ENCODE measurements around the gene PGBD5. TPM values are rescaled to one million over a fixed set of nuclear protein-coding genes. Genes with fewer than 3 reads are reported as not detected.

PGBD5 gene
- total RNA-seq, 1 donor from 2014 or later, result 2.0 TPM

GRCh38 chr1:230330157-230330556 lies 96.0 kb downstream of the PGBD5 start:
- DNase-seq (ENCODE audit: low spot score), result no peak
- TF ChIP-seq, protein P1, sequence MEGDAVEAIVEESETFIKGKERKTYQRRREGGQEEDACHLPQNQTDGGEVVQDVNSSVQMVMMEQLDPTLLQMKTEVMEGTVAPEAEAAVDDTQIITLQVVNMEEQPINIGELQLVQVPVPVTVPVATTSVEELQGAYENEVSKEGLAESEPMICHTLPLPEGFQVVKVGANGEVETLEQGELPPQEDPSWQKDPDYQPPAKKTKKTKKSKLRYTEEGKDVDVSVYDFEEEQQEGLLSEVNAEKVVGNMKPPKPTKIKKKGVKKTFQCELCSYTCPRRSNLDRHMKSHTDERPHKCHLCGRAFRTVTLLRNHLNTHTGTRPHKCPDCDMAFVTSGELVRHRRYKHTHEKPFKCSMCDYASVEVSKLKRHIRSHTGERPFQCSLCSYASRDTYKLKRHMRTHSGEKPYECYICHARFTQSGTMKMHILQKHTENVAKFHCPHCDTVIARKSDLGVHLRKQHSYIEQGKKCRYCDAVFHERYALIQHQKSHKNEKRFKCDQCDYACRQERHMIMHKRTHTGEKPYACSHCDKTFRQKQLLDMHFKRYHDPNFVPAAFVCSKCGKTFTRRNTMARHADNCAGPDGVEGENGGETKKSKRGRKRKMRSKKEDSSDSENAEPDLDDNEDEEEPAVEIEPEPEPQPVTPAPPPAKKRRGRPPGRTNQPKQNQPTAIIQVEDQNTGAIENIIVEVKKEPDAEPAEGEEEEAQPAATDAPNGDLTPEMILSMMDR (IDR thresholded peaks at IDR 0.05; ENCODE audit: unreplicated experiment), result no peak
- H3K4me1 Mint-ChIP-seq (ENCODE audit: unreplicated experiment), result no peaks in the 10 kb centered on the region
- no peak overlapping the region for H3K27ac Mint-ChIP-seq (ENCODE audit: unreplicated experiment)
- no peak overlapping the region for H3K4me3 Mint-ChIP-seq (ENCODE audit: unreplicated experiment)
- H3K9me3 Mint-ChIP-seq (ENCODE audit: unreplicated experiment), result no peaks in the 10 kb centered on the region
- peaks cover 3% of the 10 kb centered on the region for H3K36me3 Mint-ChIP-seq (ENCODE audit: low read depth, unreplicated experiment)
- peaks cover 7% of the 10 kb centered on the region for H3K27me3 Mint-ChIP-seq (ENCODE audit: unreplicated experiment)

- Mint-ChIP-seq H3K36me3 (ENCODE audit: low read depth, unreplicated experiment) (peaks cover 6% of the 10 kb centered on the region), H3K27ac (ENCODE audit: unreplicated experiment) (no peak overlapping the region), H3K4me1 (ENCODE audit: unreplicated experiment) (no peaks in the 10 kb centered on the region), H3K27me3 (ENCODE audit: unreplicated experiment) (peaks cover 7% of the 10 kb centered on the region), H3K9me3 (ENCODE audit: unreplicated experiment) (no peaks in the 10 kb centered on the region), H3K4me3 (ENCODE audit: unreplicated experiment) (no peak overlapping the region)
- TF ChIP-seq, protein P1 (IDR thresholded peaks at IDR 0.05; ENCODE audit: unreplicated experiment), result no peak
- no peak for DNase-seq (ENCODE audit: low spot score)
Observed at GRCh38 chr1:230328342-230329015, 97.7 kb downstream of the PGBD5 start.

GRCh38 chr1:230327892-230328284 lies 98.2 kb downstream of the PGBD5 start:
- Mint-ChIP-seq H3K4me1 (ENCODE audit: unreplicated experiment) (no peaks in the 10 kb centered on the region), H3K27ac (ENCODE audit: unreplicated experiment) (no peak overlapping the region), H3K27me3 (ENCODE audit: unreplicated experiment) (peaks cover 7% of the 10 kb centered on the region), H3K9me3 (ENCODE audit: unreplicated experiment) (no peaks in the 10 kb centered on the region), H3K4me3 (ENCODE audit: unreplicated experiment) (no peak overlapping the region), H3K36me3 (ENCODE audit: low read depth, unreplicated experiment) (peaks cover 6% of the 10 kb centered on the region)
- TF ChIP-seq, protein P1 (IDR thresholded peaks at IDR 0.05; ENCODE audit: unreplicated experiment), result no peak
- DNase-seq (ENCODE audit: low spot score), result no peak

- Mint-ChIP-seq H3K9me3 (ENCODE audit: unreplicated experiment) (no peaks in the 10 kb centered on the region), H3K4me1 (ENCODE audit: unreplicated experiment) (no peaks in the 10 kb centered on the region), H3K4me3 (ENCODE audit: unreplicated experiment) (no peak overlapping the region), H3K27ac (ENCODE audit: unreplicated experiment) (no peak overlapping the region), H3K27me3 (ENCODE audit: unreplicated experiment) (peaks cover 7% of the 10 kb centered on the region), H3K36me3 (ENCODE audit: low read depth, unreplicated experiment) (peaks cover 6% of the 10 kb centered on the region)
- TF ChIP-seq, protein P1 (IDR thresholded peaks at IDR 0.05; ENCODE audit: unreplicated experiment), result no peak
- no peak for DNase-seq (ENCODE audit: low spot score)
Observed at GRCh38 chr1:230326971-230327891, 98.9 kb downstream of the PGBD5 start.

DNA sequence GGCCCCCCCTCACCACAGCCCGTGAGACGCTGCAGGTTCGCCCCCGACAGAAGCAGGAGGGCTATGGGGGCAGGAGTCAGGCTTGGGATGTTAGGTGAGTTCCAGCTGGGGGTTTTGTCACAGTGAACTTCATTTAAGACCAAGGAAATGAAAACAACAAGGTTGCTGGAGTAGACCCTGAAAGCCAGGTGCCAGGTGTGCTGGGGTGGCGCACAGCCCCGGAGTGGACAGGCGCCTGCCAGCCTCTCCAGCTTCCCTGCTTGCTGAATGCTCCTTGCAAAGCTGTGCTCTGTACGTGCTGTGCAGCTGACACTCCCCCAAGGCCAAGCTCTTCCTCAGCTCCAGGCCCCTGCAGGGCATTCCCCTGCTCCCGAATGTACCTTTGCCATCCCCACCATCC lies 102.4 kb downstream of the PGBD5 start:
- no peaks in the 10 kb centered on the region for H3K4me1 Mint-ChIP-seq (ENCODE audit: unreplicated experiment)
- peaks cover 6% of the 10 kb centered on the region for H3K36me3 Mint-ChIP-seq (ENCODE audit: low read depth, unreplicated experiment)
- TF ChIP-seq, protein P1 (IDR thresholded peaks at IDR 0.05; ENCODE audit: unreplicated experiment), result no peak

More for the DNA sequence above, 102.4 kb downstream of the PGBD5 start:
- H3K9me3 Mint-ChIP-seq (ENCODE audit: unreplicated experiment), result no peaks in the 10 kb centered on the region
- H3K27ac Mint-ChIP-seq (ENCODE audit: unreplicated experiment), result no peak overlapping the region
- H3K27me3 Mint-ChIP-seq (ENCODE audit: unreplicated experiment), result peaks cover 5% of the 10 kb centered on the region
- H3K4me3 Mint-ChIP-seq (ENCODE audit: unreplicated experiment), result no peak overlapping the region
- no peak for DNase-seq (ENCODE audit: low spot score)

Data from endothelial cell (in vitro differentiated cells).